Measurements from ENCODE around the gene NAGK. TPM values are rescaled to one million over a fixed set of nuclear protein-coding genes. Genes with fewer than 3 reads are reported as not detected.
"Not testable (repeated sequence)": the region's sequence is repeated elsewhere in the genome, so short reads cannot be mapped to it uniquely, and the experiment has no call there.

The NAGK gene
- total RNA-seq, 1 donor from 2014 or later, result 49.7 TPM

DNA sequence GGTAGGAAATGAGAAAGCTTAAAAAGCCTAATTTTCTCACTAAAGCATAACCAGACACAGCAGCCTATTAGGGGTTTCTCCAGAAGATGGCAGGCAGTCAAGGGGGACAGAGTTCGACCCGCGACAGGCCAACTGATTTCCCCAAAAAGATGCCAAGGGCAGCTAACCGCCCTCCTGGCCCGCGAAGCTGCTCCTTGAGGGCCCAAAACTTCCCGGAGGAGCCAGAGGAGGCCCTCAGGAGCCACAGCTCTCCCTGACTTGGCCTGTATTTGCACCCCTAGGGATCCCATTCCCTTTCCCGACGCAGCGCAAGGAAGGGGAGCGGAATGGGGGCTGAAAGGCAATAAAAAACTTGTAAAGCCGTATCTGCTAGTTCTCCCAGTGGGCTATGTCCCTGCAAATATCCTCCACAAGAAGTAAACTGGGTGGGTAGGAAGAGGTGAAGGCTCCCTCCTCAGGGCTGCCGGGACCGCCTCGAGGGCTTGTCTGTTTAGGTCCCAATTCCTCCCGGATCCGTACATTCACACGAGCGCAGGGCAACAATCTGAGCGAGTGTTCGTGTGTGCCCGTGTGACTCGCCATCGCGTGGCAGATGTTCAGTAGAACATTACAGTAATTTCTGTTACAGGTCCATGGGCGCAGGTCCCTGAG is 756 bp upstream of the NAGK start:
- DNase-seq (ENCODE audit: low spot score in 2 of 2) (no peak), FAIRE-seq (no peak)

DNA sequence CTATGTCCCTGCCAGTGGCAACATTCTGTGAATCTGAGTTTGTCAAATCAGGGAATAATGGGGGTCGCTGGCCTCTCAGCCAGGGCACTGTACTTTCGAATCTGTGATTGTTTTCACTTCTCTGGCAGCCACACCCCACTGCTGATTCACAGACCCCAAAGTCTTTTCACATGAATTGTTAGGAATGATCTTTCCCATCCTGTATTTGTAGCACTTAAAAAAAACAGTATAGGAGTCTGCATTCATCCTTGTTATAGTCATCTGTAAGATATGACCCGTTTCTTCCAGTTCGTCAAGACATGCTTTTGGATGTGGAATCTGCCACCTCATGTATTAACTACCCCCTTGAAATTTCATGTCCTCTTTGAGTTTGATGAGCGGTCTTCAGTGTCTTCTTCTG is 928 bp downstream of the NAGK start:
- DNase-seq (ENCODE audit: low spot score in 2 of 2) (no peak), FAIRE-seq (no peak)

DNA sequence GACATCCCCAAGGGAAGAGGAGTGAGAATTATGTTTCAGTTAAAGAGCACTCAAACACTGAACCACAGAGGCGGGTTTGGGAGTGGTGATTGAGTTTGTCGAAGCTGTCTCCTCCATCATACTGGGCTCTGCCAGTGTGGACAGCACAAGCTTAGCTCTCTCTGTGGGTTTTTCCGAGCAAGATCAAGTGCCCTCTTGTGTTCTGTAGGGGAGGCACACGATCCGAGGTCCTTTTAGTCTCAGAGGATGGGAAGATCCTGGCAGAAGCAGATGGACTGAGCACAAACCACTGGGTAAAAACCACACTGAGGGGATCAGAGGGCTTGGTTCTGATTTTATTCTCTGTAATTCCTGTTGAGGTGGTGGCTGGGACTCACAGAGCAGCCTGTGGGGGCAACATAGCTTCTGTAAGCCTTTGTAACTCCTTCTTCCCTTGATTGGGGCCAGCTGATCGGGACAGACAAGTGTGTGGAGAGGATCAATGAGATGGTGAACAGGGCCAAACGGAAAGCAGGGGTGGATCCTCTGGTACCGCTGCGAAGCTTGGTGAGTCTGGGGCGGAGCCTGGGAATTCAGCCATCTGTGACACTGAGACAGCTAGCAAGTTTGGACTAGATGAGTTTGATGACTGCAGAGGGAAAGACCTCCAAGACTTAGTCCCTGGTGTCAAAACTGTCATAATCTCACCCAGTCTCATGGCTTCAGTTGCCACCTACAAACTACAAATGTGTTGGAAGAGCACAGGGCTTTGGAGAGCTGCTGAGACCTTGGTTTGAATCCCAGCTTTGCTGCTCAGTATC is 2.0 kb downstream of the NAGK start:
- no peak for FAIRE-seq

DNA sequence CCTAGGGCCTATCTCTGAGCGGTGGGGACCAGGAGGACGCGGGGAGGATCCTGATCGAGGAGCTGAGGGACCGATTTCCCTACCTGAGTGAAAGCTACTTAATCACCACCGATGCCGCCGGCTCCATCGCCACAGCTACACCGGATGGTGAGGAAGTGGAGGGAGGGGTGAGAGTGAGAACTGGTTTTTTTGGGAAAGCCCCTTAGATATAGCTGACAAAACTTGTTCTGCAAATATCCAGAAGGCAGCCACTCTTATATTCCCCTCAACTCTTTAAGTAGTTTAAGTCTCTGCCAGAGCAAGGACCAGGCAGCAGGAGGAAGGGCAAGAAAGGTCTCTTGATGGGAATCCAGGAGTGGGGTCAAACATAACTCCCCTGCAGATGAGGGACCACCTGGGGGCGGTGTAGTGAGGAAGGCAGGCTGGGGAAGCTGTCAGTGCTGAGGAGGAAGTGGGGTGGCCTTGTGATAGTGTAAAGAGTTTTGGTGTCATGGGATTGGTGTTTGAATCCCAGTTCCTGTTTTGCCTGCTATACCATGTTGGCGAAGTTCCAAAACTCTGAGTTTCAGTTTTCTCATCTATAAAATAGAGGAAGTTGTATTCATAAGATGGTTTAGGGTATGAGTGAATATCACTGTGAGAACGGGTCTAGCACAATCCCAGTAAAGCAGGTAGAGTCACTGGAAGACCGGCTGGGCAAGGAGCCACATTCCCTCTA is 3.4 kb downstream of the NAGK start:
- no peak for FAIRE-seq
- no peak for DNase-seq (ENCODE audit: low spot score in 2 of 2)

More for the DNA sequence above, 2.0 kb downstream of the NAGK start:
- DNase-seq (ENCODE audit: low spot score in 2 of 2), result peak in 1 of 2 donors; percentile 46

DNA sequence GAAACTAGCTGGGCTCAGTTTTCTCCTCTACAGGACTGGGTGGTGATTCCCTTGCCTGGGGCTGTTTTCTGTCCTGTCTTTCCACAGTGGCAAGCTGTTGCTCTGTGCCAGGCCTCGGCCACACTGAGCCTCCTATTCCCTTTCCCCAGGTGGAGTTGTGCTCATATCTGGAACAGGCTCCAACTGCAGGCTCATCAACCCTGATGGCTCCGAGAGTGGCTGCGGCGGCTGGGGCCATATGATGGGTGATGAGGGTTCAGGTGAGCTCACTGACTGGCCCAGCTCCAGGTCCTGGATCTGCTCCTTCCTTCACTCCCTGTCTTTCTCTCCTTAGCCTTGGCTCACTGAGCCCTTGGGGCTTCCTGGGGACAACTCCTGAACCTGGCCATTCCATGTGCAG is 4.0 kb downstream of the NAGK start:
- no peak for DNase-seq (ENCODE audit: low spot score in 2 of 2)
- FAIRE-seq, result no peak

DNA sequence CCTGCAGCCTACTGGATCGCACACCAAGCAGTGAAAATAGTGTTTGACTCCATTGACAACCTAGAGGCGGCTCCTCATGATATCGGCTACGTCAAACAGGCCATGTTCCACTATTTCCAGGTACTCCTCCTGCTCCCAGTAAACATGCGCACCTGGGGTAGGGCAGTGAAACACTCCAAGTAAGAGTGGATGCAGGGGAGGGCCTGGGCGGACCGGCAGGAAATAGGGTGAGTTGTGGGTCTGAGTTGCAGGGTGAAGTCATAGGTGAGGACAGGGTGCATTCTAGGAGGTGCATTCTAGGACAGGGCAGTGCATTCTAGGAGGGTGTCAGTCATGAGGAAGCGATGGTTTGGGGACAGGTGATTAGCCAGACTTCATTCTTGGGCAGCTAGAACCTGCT is 5.0 kb downstream of the NAGK start:
- DNase-seq (ENCODE audit: low spot score in 2 of 2), result no peak
- FAIRE-seq, result no peak

DNA sequence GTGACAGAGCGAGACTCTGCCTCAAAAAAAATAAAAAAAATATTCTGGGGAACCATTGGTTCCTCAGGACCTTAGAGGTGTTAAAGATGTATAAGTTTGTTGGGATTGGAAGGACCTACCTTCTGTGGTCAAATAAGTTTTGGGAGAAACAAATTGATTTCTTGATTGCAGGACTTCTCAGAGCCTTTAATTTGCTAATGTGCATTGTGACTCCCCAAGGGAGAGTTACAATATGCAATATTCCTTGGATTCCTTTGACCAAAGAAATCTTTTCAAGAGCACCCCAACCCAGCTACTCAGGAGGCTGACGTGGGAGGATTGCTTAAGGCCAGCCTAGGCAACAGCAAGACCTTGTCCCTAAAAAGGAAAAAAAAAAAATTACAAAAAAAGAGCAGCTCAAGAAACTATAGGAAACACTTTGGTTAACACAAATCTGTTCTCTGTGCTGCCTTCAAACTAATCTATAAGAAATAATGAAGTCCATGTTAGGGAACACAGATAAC is 6.5 kb downstream of the NAGK start:
- FAIRE-seq (no peak), DNase-seq (ENCODE audit: low spot score in 2 of 2) (no peak)

GRCh38 chr2:71078624-71079023 is 10.2 kb downstream of the NAGK start:
- DNase-seq (ENCODE audit: low spot score in 2 of 2), result no peak
- FAIRE-seq, result no peak

GRCh38 chr2:71082402-71083252 is 14.2 kb downstream of the NAGK start:
- FAIRE-seq, result no peak

GRCh38 chr2:71083297-71083696 is 14.8 kb downstream of the NAGK start:
- not testable (repeated sequence) for DNase-seq (ENCODE audit: low spot score in 2 of 2); FAIRE-seq

More at GRCh38 chr2:71082402-71083252, 14.2 kb downstream of the NAGK start:
- DNase-seq (ENCODE audit: low spot score in 2 of 2), result no peak

DNA sequence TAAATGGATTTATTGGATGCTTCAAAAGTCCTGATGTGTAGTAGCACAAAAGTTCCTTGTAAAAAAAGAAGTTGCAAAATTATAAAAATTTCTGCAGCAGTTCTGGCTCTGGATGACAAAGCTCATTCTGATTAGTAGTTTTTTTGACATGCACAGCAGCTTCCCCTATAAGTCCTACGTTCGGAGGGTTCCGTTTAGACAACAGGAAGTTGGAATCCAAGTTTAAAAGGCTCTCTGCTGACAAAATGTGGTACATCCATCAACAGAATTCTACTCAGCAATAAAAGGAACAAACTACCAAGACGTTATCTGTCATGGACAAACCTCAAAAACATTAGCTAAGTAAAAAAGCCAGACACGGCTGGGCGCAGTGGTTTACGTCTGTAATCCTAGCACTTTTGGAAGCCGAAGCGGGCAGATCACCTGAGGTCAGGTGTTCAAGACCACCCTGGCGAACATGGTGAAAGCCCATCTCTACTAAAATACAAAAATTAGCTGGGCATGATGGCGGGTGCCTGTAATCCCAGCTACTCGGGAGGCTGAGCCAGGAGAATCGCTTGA is 15.4 kb downstream of the NAGK start:
- FAIRE-seq; DNase-seq (ENCODE audit: low spot score in 2 of 2): not testable (repeated sequence)

DNA sequence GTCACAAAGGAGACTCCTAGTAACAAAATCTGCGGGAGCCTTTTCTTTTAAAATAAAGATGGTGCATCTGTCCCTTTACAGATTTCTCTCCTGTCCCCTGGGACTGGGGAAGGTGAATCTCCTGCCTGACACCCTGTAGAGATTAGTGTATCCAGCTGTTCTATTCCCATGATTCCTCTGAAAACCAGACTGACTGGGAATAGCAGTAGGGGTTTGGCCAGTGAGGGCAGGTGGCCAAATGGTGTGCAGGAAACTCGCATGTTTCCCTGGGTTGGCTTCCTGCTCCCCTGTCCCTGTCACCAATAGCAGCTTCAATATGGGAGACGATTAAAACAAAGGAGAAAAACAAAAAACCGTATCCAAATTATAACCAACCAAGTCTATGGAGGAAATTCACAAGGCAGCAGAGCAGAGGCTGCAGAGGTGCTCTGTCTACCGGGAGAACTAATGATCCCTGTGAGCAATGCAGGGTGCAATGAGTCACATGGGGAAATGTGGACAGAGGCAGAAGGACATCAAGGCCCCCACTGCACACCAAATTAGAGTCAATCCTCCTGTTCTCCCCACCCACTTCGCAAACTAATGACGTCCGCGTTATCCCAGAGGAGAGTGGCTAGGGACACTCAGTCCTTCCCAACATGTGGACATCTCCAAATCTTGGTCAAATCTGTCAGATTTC is 17.0 kb downstream of the NAGK start:
- FAIRE-seq; DNase-seq (ENCODE audit: low spot score in 2 of 2): not testable (repeated sequence)

- DNase-seq (ENCODE audit: low spot score in 2 of 2); FAIRE-seq: not testable (repeated sequence)
These were observed 21.0 kb downstream of the NAGK start for GRCh38 chr2:71089475-71089874.

DNA sequence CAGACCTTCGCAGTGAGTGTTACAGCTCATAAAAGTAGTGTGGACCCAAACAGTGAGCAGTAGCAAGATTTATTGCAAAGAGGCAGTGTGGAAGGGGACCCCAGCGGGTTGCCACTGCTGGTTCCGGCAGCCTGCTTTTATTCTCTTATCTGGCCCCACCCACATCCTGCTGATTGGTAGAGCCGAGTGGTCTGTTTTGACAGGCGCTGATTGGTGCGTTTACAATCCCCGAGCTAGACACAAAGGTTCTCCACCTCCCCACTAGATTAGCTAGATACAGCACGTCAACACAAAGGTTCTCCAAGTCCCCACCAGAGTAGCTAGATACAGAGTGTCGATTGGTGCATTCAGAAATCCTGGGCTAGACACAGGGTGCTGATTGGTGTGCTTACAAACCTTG is 23.4 kb downstream of the NAGK start:
- FAIRE-seq, result not testable (repeated sequence)

DNA sequence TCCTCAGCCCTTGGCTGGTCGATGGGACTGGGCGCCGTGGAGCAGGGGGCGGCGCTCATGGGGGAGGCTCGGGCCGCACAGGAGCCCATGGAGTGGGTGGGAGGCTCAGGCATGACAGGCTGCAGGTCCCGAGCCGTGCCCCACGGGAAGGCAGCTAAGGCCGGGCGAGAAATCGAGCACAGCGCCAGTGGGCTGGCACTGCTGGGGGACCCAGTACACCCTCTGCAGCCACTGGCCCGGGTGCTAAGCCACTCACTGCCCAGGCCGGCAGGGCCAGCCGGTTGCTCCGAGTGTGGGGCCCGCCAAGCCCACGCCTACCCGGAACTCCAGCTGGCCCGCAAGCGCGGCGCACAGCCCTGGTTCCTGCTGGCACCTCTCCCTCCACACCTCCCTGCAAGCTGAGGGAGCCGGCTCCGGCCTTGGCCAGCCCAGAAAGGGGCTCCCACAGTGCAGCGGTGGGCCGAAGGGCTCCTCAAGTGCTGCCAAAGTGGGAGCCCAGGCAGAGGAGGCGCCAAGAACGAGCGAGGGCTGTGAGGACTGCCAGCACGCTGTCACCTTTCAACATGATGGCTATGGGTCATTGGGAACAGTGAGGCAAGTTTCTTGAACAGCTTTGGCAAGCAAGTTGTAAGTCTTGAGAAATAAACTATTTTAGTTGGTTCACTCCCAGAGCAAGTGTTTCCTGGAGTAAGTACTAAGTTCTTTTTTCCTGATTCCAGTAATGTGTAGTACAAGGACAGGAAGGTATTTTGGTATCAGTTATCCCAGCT is 24.2 kb downstream of the NAGK start:
- DNase-seq (ENCODE audit: low spot score in 2 of 2); FAIRE-seq: not testable (repeated sequence)

More for the DNA sequence above, 23.4 kb downstream of the NAGK start:
- not testable (repeated sequence) for DNase-seq (ENCODE audit: low spot score in 2 of 2)

DNA sequence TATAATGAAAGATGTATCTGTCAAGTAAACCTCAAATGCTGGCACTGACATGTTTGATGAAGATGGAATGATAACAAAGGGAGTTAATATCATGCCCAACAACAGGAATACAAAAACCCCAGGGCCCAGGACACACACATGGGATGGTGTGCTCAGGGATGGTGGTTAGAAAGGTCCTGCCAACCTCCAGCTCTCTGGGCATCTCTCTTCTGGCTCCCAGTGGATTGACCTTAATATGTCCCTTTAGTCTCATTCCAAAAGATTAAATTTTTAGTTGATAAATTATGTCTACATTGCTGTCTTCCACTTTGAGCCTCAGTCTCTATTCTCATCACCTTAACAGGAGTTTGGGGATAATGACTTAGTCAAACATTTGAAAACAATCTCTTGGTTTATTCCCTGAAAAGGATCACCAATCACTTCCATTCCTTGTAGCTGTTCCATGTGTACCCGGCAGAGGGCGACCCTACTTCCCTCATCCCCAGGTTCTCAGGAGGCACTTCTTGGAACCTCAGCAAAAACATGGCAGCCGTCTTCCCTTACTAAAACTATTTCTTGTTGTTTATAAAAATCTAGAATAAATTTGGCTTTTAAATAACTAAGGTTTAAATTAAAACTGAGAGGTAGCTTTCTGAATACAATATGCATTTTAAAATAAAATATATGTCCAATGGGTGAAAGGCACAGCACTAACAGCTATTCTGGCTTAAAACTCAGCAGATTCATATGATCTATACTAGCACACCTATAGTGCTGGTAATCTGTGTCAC is 31.9 kb downstream of the NAGK start:
- FAIRE-seq (no peak), DNase-seq (ENCODE audit: low spot score in 2 of 2) (peak; percentile 21 to 41)

- FAIRE-seq, result no peak
- no peak for DNase-seq (ENCODE audit: low spot score in 2 of 2)
These were observed 33.2 kb downstream of the NAGK start for GRCh38 chr2:71101656-71102055.
